Fibroblast of mammary gland (primary cell): ENCODE data around the gene CDCA7L.
"Not testable (repeated sequence)": the region's sequence is repeated elsewhere in the genome, so short reads cannot be mapped to it uniquely, and the experiment has no call there.

ENCODE experiments used
- DNase-seq: peaks from one replicate; pipeline ENCODE4 v3.0.0-alpha.2; 2010; ENCODE audit warnings: low read depth
- H3K4me3 ChIP-seq: 2 replicates; pipeline ENCODE4 v1.5.1; 2011; ENCODE audit warnings: low read depth, mild to moderate bottlenecking, low read length, moderate library complexity; ENCODE audit not compliant: control insufficient read depth
- TF ChIP-seq, protein P1 (sequence below): conservative IDR thresholded peaks from 2 replicates; pipeline ENCODE4 v1.5.1; 2011; ENCODE audit warnings: low read depth, low read length, inconsistent platforms; ENCODE audit not compliant: control insufficient read depth, insufficient read depth

Gene CDCA7L

DNA sequence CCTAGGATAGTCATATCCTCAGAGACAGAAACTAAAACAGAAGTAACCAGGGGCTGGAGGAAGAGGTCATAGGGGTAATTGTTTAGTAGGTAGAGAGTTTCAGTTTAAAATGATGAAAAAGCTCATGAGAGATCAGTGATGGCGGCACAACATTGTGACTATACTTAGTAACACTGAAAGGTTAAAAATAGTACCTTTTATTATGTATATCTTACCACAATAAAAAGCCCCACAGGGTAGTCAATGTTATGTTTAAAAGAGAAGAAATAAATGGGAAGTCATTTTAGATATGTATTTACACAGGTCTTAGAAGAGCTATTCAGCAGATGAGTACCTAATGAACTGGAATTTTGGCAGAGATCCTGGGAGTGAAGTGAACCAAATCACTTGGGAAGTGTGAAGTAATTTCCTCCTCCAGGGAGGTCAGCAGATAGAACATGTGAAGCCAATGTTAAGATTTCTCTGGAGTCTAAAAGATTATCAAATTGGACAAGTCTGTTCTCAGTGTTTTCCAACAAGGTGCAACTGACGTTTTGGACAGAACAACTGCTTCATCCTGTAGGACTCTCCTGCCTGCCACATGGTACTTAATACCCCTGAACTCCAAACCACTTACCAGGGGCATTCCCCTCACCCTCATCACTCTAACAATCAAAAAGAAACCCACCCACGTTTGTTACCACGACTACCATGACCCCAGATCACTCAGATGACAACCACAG lies 6.4 kb downstream of the CDCA7L start:
- peak; percentile 31 for DNase-seq
- TF ChIP-seq, protein P1, sequence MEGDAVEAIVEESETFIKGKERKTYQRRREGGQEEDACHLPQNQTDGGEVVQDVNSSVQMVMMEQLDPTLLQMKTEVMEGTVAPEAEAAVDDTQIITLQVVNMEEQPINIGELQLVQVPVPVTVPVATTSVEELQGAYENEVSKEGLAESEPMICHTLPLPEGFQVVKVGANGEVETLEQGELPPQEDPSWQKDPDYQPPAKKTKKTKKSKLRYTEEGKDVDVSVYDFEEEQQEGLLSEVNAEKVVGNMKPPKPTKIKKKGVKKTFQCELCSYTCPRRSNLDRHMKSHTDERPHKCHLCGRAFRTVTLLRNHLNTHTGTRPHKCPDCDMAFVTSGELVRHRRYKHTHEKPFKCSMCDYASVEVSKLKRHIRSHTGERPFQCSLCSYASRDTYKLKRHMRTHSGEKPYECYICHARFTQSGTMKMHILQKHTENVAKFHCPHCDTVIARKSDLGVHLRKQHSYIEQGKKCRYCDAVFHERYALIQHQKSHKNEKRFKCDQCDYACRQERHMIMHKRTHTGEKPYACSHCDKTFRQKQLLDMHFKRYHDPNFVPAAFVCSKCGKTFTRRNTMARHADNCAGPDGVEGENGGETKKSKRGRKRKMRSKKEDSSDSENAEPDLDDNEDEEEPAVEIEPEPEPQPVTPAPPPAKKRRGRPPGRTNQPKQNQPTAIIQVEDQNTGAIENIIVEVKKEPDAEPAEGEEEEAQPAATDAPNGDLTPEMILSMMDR, result no peak
- H3K4me3 ChIP-seq, result no peak overlapping the region

DNA sequence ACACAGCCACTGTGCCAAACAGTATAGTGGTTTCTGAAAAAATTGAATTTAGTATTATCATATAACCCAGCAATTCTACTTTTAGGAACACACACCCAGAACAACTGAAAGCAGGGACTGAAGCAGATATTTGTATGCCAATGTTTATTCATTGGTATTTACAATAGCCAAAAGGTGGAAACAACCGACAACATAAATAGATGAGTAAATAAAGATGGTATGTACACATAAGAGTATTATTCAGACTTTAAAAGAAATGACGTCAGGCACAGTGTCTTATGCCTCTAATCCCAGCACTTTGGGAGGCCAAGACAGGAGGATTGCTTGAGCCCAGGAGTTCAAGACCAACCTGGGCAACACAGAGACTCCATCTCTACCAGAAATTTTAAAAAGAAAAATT lies 7.2 kb downstream of the CDCA7L start:
- no peak for DNase-seq
- TF ChIP-seq, protein P1, result no peak
- H3K4me3 ChIP-seq, result no peak overlapping the region

DNA sequence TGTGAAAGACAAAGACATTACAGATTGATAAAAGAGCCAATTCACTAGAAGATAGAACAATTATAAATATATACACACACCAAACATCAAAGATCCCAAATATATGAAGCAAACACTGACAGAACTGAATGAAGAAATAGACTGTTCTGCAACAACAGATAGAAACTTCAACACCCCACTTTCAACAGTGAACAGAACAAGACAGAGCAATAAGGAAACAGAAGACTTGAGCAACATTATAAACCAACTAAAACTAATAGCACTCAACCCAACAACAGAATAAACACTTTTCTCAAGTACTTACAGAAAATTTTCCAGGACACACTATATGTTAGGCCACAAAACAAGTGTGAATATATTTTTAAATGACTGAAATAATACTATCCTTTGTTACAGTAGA lies 10.9 kb downstream of the CDCA7L start:
- TF ChIP-seq, protein P1, result no peak
- no peak for DNase-seq
- H3K4me3 ChIP-seq, result no peak overlapping the region

DNA sequence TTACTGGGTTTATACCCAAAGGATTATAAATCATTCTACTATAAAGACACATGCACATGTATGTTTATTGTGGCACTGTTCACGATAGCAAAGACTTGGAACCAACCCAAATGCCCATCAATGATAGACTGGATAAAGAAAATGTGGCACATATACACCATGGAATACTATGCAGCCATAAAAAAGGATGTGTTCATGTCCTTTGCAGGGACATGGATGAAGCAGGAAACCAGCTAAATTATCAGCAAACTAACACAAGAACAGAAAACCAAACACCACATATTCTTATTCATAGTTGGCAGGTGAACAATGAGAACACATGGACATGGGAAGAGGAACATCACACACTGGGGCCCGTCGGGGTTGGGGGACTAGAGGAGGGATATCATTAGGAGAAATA lies 12.4 kb downstream of the CDCA7L start:
- not testable (repeated sequence) for DNase-seq, H3K4me3 ChIP-seq

DNA sequence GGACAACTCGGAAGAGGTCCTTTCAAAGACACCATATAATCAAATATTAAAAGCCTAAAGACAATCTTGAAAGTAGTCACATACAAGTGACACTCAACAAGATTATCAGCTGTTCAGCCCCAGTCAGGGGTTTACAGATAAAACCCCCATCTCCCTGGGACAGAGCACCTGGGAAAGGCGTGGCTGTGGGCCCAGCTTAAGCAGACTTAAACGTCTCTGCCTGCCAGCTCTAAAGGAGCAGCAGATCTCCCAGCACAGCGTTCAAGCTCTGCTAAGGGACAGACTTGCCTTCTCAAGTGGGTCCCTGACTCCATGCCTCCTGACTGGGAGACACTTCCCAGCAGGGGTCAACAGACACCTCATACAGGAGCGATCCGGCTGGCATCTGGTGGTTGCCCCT lies 18.0 kb downstream of the CDCA7L start:
- no peak for DNase-seq
- TF ChIP-seq, protein P1, result no peak
- no peak overlapping the region for H3K4me3 ChIP-seq

DNA sequence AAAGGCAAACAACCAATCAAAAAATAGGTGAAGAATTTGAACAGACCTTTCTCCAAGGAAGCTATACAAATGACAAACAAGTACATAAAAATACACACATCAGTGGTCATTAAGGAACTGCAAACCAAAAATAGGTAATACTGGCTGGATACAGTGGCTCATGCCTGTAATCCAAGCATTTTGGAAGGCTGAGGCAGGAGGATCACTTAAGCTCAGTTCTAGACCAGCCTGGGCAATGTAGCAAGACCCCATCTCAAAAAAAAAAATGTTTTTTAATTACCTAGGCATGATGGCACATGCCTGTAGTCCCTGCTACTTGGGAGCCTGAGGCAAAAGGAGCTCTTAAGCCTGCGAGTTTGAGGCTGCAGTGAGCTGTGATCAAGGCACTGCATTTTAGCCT lies 19.3 kb downstream of the CDCA7L start:
- no peak overlapping the region for H3K4me3 ChIP-seq
- no peak for DNase-seq
- TF ChIP-seq, protein P1, result no peak

DNA sequence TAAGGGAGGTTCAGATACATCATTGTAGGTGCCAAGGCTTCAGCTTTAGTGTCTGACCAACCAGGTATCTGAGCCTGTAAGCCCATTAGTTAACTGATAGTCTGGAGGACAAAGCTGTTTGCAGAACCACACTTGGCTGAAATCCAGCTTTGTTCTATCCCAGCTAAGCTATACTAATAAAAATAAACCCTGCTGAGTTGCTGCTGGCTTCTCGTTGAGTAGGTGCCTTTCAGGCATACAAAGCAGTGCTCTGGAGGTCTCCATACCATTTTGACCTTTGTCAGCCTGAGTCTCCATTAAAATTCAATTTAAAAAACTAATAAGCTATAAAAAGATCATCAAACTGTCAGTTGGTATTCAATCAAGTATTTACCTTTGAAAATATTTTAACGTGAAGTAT lies 22.0 kb downstream of the CDCA7L start:
- TF ChIP-seq, protein P1, result no peak
- DNase-seq, result no peak
- no peak overlapping the region for H3K4me3 ChIP-seq
